KMS-11 (cell line): ENCODE results near the gene DAB1.

Experiments
- H2AFZ ChIP-seq: fragments of 200-600 bp; sonication (generic); 2 replicates; pipeline ENCODE4 v1.6.1; 2016; ENCODE audit warnings: antibody characterized with exemption, mixed run types, low read depth
- H3K27ac ChIP-seq: fragments of 200-600 bp; sonication (generic); 2 replicates; pipeline ENCODE4 v1.6.1; 2016; ENCODE audit warnings: mild to moderate bottlenecking, mixed run types
- H3K27me3 ChIP-seq: fragments of 200-600 bp; sonication (generic); 2 replicates; pipeline ENCODE4 v1.6.1; 2017; ENCODE audit warnings: mild to moderate bottlenecking, low read depth, mixed run types, moderate library complexity; ENCODE audit not compliant: insufficient read depth
- H3K36me3 ChIP-seq: fragments of 200-600 bp; sonication (generic); 2 replicates; pipeline ENCODE4 v1.6.1; 2017; ENCODE audit warnings: mild to moderate bottlenecking, mixed run types; ENCODE audit not compliant: insufficient read depth
- H3K4me1 ChIP-seq: fragments of 200-600 bp; sonication (generic); 2 replicates; pipeline ENCODE4 v1.6.1; 2016; ENCODE audit warnings: mild to moderate bottlenecking, low read depth, mixed run types; ENCODE audit not compliant: poor library complexity, severe bottlenecking
- H3K4me2 ChIP-seq: fragments of 200-600 bp; sonication (generic); 2 replicates; pipeline ENCODE4 v1.7.0; 2016; ENCODE audit warnings: mild to moderate bottlenecking, mixed run types
- H3K4me3 ChIP-seq: fragments of 200-600 bp; sonication (generic); IDR thresholded peaks from 2 replicates; pipeline ENCODE4 v1.6.1; 2017; ENCODE audit warnings: low read depth, low read length, mixed read lengths; ENCODE audit not compliant: insufficient read depth
- H3K79me2 ChIP-seq: fragments of 200-600 bp; sonication (generic); 2 replicates; pipeline ENCODE4 v1.6.1; 2016; ENCODE audit warnings: low read depth, mixed run types; ENCODE audit not compliant: insufficient read depth
- H3K9ac ChIP-seq: fragments of 200-600 bp; sonication (generic); 2 replicates; pipeline ENCODE4 v1.6.1; 2016; ENCODE audit warnings: mild to moderate bottlenecking, mixed run types
- H4K20me1 ChIP-seq: fragments of 200-600 bp; sonication (generic); 2 replicates; pipeline ENCODE4 v1.6.1; 2016; ENCODE audit warnings: mild to moderate bottlenecking, mixed run types; ENCODE audit not compliant: insufficient read depth
- CTCF ChIP-seq: fragments of 200-600 bp; sonication (generic); conservative IDR thresholded peaks from 2 replicates; pipeline ENCODE4 v1.6.1; 2017; ENCODE audit warnings: low read depth, mild to moderate bottlenecking, antibody characterized with exemption, low read length, moderate library complexity, mixed read lengths

DAB1 gene

GRCh38 chr1:57406428-57406970 is 17.4 kb downstream of the DAB1 start:
- Histone ChIP-seq H2AFZ (no peak overlapping the region), H3K27me3 (no peaks in the 10 kb centered on the region), H3K4me1 (peaks cover 19% of the 10 kb centered on the region), H3K9ac (no peak overlapping the region), H4K20me1 (no peaks in the 10 kb centered on the region), H3K4me2 (no peak overlapping the region), H3K79me2 (no peaks in the 10 kb centered on the region), H3K36me3 (no peaks in the 10 kb centered on the region), H3K27ac (no peak overlapping the region), H3K4me3 (no peak overlapping the region)
- no peak for TF ChIP-seq CTCF

GRCh38 chr1:57404884-57405283 is 19.0 kb downstream of the DAB1 start:
- Histone ChIP-seq H4K20me1 (no peaks in the 10 kb centered on the region), H3K9ac (no peak overlapping the region), H3K4me1 (peaks cover 3% of the 10 kb centered on the region), H3K4me2 (no peak overlapping the region), H3K79me2 (no peaks in the 10 kb centered on the region), H3K4me3 (no peak overlapping the region), H3K36me3 (no peaks in the 10 kb centered on the region), H3K27me3 (no peaks in the 10 kb centered on the region), H3K27ac (no peak overlapping the region), H2AFZ (no peak overlapping the region)
- TF ChIP-seq CTCF: no peak

- Histone ChIP-seq H3K4me1 (no peaks in the 10 kb centered on the region), H4K20me1 (no peaks in the 10 kb centered on the region), H3K9ac (no peak overlapping the region)
These were observed 20.7 kb downstream of the DAB1 start for GRCh38 chr1:57403201-57403600.

GRCh38 chr1:57401671-57402070 is 22.2 kb downstream of the DAB1 start:
- Histone ChIP-seq H3K27ac (no peak overlapping the region), H3K27me3 (no peaks in the 10 kb centered on the region), H3K4me1 (no peaks in the 10 kb centered on the region), H3K4me3 (no peak overlapping the region), H3K79me2 (no peaks in the 10 kb centered on the region), H3K36me3 (no peaks in the 10 kb centered on the region), H3K4me2 (no peak overlapping the region), H2AFZ (no peak overlapping the region), H4K20me1 (no peaks in the 10 kb centered on the region), H3K9ac (no peak overlapping the region)
- no peak for TF ChIP-seq CTCF

More at GRCh38 chr1:57403201-57403600, 20.7 kb downstream of the DAB1 start:
- Histone ChIP-seq H3K27ac (no peak overlapping the region), H3K4me3 (no peak overlapping the region), H2AFZ (no peak overlapping the region), H3K36me3 (no peaks in the 10 kb centered on the region), H3K79me2 (no peaks in the 10 kb centered on the region), H3K4me2 (no peak overlapping the region), H3K27me3 (no peaks in the 10 kb centered on the region)
- TF ChIP-seq CTCF: no peak
